Activated CD4-positive, alpha-beta T cell treated with anti-CD3 and anti-CD28 coated beads for 1 hour (primary cell): Measurements from ENCODE around the gene APC2.

ENCODE experiments used
- DNase-seq: peaks from one replicate; pipeline ENCODE4 v3.0.0-alpha.2; 2020

Gene APC2

GRCh38 chr19:1447504-1447903 is 2.4 kb upstream of the APC2 start:
- no peak for DNase-seq

- no peak for DNase-seq
Observed at GRCh38 chr19:1447944-1448343, 2.0 kb upstream of the APC2 start.

- DNase-seq, result no peak
Observed at GRCh38 chr19:1450735-1451731, 1.1 kb downstream of the APC2 start.

GRCh38 chr19:1451916-1452801 is 2.2 kb downstream of the APC2 start:
- no peak for DNase-seq

GRCh38 chr19:1452802-1453524 is 3.0 kb downstream of the APC2 start:
- DNase-seq, result no peak

GRCh38 chr19:1453525-1454364 is 3.8 kb downstream of the APC2 start:
- DNase-seq, result no peak

- DNase-seq, result no peak
Observed at GRCh38 chr19:1455002-1455335, 5.0 kb downstream of the APC2 start.

- DNase-seq, result no peak
Observed at GRCh38 chr19:1455336-1456120, 5.6 kb downstream of the APC2 start.

GRCh38 chr19:1456121-1456900 is 6.4 kb downstream of the APC2 start:
- DNase-seq, result no peak

GRCh38 chr19:1457031-1457739 is 7.3 kb downstream of the APC2 start:
- DNase-seq, result no peak

- DNase-seq, result no peak
Observed at GRCh38 chr19:1457892-1458291, 8.0 kb downstream of the APC2 start.

GRCh38 chr19:1459479-1459878 is 9.6 kb downstream of the APC2 start:
- no peak for DNase-seq

- no peak for DNase-seq
Observed at GRCh38 chr19:1460033-1460995, 10.4 kb downstream of the APC2 start.

- no peak for DNase-seq
Observed at GRCh38 chr19:1461862-1462261, 11.9 kb downstream of the APC2 start.

GRCh38 chr19:1465191-1466016 is 15.5 kb downstream of the APC2 start:
- DNase-seq, result no peak

GRCh38 chr19:1466018-1466460 is 16.1 kb downstream of the APC2 start:
- DNase-seq, result no peak

- DNase-seq, result no peak
Observed at GRCh38 chr19:1466461-1467214, 16.7 kb downstream of the APC2 start.
